Measurements from ENCODE around the gene MRPL22. TPM values are rescaled to one million over a fixed set of nuclear protein-coding genes. Genes with fewer than 3 reads are reported as not detected.
A peak's percentile ranks its signal among the peaks of the same experiment; 100 is the strongest.

MRPL22 gene
- total and polyA plus RNA-seq, 2 donors (not counting 3 experiments of a cell fraction or from before 2014, with no cell fraction given): 66.9 to 112 TPM

- Histone ChIP-seq H3K27me3 (ENCODE audit: control insufficient read depth in 2 of 2, insufficient read depth in 2 of 2, low read length in 2 of 2) (no peaks in the 10 kb centered on the region), H3K4me2 (ENCODE audit: insufficient read depth, low read length) (peak overlapping the region; percentile 39), H3K9me1 (replicated peaks; ENCODE audit: control insufficient read depth, extremely low read depth, insufficient read depth, low read length) (no peaks in the 10 kb centered on the region), H3K79me2 (ENCODE audit: control insufficient read depth, insufficient read depth, low read length) (no peaks in the 10 kb centered on the region), H3K27ac (ENCODE audit: insufficient read depth, low read depth, low read length) (no peak overlapping the region), H3K4me3 (replicated peaks in 1 of 3; ENCODE audit: insufficient read depth in 1 of 3, low read depth in 1 of 3, low read length in 3 of 3) (no peak overlapping the region), H3K4me1 (ENCODE audit: control insufficient read depth, extremely low read depth, insufficient read depth, low read length) (peaks cover 10% of the 10 kb centered on the region), H3K9ac (replicated peaks; ENCODE audit: extremely low read depth, insufficient read depth, low read length) (no peak overlapping the region), H3K9me3 (replicated peaks; ENCODE audit: control insufficient read depth, insufficient read depth, low read length) (no peaks in the 10 kb centered on the region), H3K36me3 (ENCODE audit: control insufficient read depth in 2 of 2, extremely low read depth in 1 of 2, insufficient read depth in 2 of 2, low read length in 2 of 2) (no peaks in the 10 kb centered on the region), H4K20me1 (replicated peaks; ENCODE audit: control insufficient read depth, extremely low read depth, insufficient read depth, low read length) (no peaks in the 10 kb centered on the region), H2AFZ (ENCODE audit: low read depth, low read length) (no peak overlapping the region)
- FAIRE-seq: peak; percentile 77
- ChIA-PET POLR2A (no interaction called here), CTCF (interaction anchor here (1.2 to 6.8 kb wide), 5 partner anchors 8 to 38 kb away, joined by 3 to 38 read pairs (median 7); no protein-coding TSS in a partner anchor)
- BruUV-seq (replicated peaks): no TSS peak
- dilution Hi-C loops (cut with MboI; ENCODE audit: extremely low pct_ligation_motif_present, low sequenced_read_pairs): no loop called here
- TF ChIP-seq GATA2 (IDR thresholded peaks at IDR 0.05; ENCODE audit: insufficient read depth, insufficient read length, low read depth, low read length): peak; percentile 46
- no peak for TF ChIP-seq POLR2A (IDR thresholded peaks at IDR 0.05; ENCODE audit: low read depth, low read length)
- peak; percentile 40 for DNase-seq (ENCODE audit: low read depth, low spot score)
- intact Hi-C loops (cut with micrococcal nuclease): loop anchor here (5.0 kb wide), 1 partner anchor 158 kb away; no protein-coding TSS in a partner anchor
Observed at GRCh38 chr5:154989626-154990025, 48.8 kb downstream of the MRPL22 start.

GRCh38 chr5:154993461-154993860, 52.6 kb downstream of the MRPL22 start:
- H3K79me2 ChIP-seq (ENCODE audit: control insufficient read depth, insufficient read depth, low read length): no peaks in the 10 kb centered on the region
- ChIA-PET POLR2A (no interaction called here), CTCF (no interaction called here)
- no peaks in the 10 kb centered on the region for H4K20me1 ChIP-seq (replicated peaks; ENCODE audit: control insufficient read depth, extremely low read depth, insufficient read depth, low read length)
- no peak overlapping the region for H3K4me3 ChIP-seq (replicated peaks in 1 of 3; ENCODE audit: insufficient read depth in 1 of 3, low read depth in 1 of 3, low read length in 3 of 3)
- peaks cover 25% of the 10 kb centered on the region for H3K4me1 ChIP-seq (ENCODE audit: control insufficient read depth, extremely low read depth, insufficient read depth, low read length)
- no peak for FAIRE-seq
- BruUV-seq (replicated peaks): no TSS peak
- no peaks in the 10 kb centered on the region for H3K9me3 ChIP-seq (replicated peaks; ENCODE audit: control insufficient read depth, insufficient read depth, low read length)
- dilution Hi-C loops (cut with MboI; ENCODE audit: extremely low pct_ligation_motif_present, low sequenced_read_pairs): no loop called here
- no peak overlapping the region for H3K4me2 ChIP-seq (ENCODE audit: insufficient read depth, low read length)
- H3K27ac ChIP-seq (ENCODE audit: insufficient read depth, low read depth, low read length): no peak overlapping the region
- DNase-seq (ENCODE audit: low read depth, low spot score): no peak
- H3K27me3 ChIP-seq (ENCODE audit: control insufficient read depth in 2 of 2, insufficient read depth in 2 of 2, low read length in 2 of 2): no peaks in the 10 kb centered on the region
- no peak overlapping the region for H3K9ac ChIP-seq (replicated peaks; ENCODE audit: extremely low read depth, insufficient read depth, low read length)
- TF ChIP-seq JUN (IDR thresholded peaks at IDR 0.05; ENCODE audit: borderline replicate concordance, insufficient read depth, insufficient read length, low read depth) (no peak), POLR2AphosphoS5 (IDR thresholded peaks at IDR 0.05; ENCODE audit: insufficient read depth, low read depth, low read length) (no peak), MYC (IDR thresholded peaks at IDR 0.05; ENCODE audit: low read depth, low read length) (no peak), GATA2 (IDR thresholded peaks at IDR 0.05; ENCODE audit: insufficient read depth, insufficient read length, low read depth, low read length) (no peak), POLR2A (IDR thresholded peaks at IDR 0.05; ENCODE audit: low read depth, low read length) (no peak), EZH2 (IDR thresholded peaks at IDR 0.05; ENCODE audit: borderline replicate concordance, low read depth, low read length, severe bottlenecking) (no peak), FOS (IDR thresholded peaks at IDR 0.05; ENCODE audit: borderline replicate concordance, insufficient read depth, low read length) (no peak)
- no peaks in the 10 kb centered on the region for H3K9me1 ChIP-seq (replicated peaks; ENCODE audit: control insufficient read depth, extremely low read depth, insufficient read depth, low read length)
- H3K36me3 ChIP-seq (ENCODE audit: control insufficient read depth in 2 of 2, extremely low read depth in 1 of 2, insufficient read depth in 2 of 2, low read length in 2 of 2): no peaks in the 10 kb centered on the region
- H2AFZ ChIP-seq (ENCODE audit: low read depth, low read length): no peak overlapping the region
- intact Hi-C loops (cut with micrococcal nuclease): no loop called here

Data from endothelial cell of umbilical vein (primary cell).